Epithelial cell of prostate (primary cell): ENCODE measurements around the gene KLK5.
"Not testable (repeated sequence)": the region's sequence is repeated elsewhere in the genome, so short reads cannot be mapped to it uniquely, and the experiment has no call there.

Experiments
- DNase-seq: peaks from one replicate; pipeline ENCODE4 v3.0.0-alpha.2; 2011; ENCODE audit warnings: low read depth, low spot score
- H3K27ac ChIP-seq: fragments of 450-650 bp; 2 replicates; pipeline ENCODE4 v1.5.1; 2017; ENCODE audit warnings: mild to moderate bottlenecking

The KLK5 gene

GRCh38 chr19:50969810-50970209, 17.0 kb upstream of the KLK5 start:
- peak overlapping the region; percentile 38 for H3K27ac ChIP-seq
- not testable (repeated sequence) for DNase-seq

- DNase-seq = no peak
These were observed 16.5 kb upstream of the KLK5 start, which contains the start of gene KLK6 for GRCh38 chr19:50969413-50969760. Gene KLK6, minus strand, starts transcription at chr19:50969591. Its CDS starts 1,487 bp downstream, at chr19:50968104.

GRCh38 chr19:50968716-50969412, 16.0 kb upstream of the KLK5 start:
- no peak for DNase-seq
- peak overlapping the region; percentile 38 for H3K27ac ChIP-seq

More at GRCh38 chr19:50969413-50969760, 16.5 kb upstream of the KLK5 start, which contains the start of gene KLK6:
- H3K27ac ChIP-seq = peak within 1 kb of the TSS; percentile 38

GRCh38 chr19:50967929-50968715, 15.3 kb upstream of the KLK5 start:
- no peak for DNase-seq
- no peak overlapping the region for H3K27ac ChIP-seq

- H3K27ac ChIP-seq = no peak overlapping the region
- DNase-seq = no peak
These were observed 11.4 kb upstream of the KLK5 start for GRCh38 chr19:50964266-50964665.

- no peak overlapping the region for H3K27ac ChIP-seq
- no peak for DNase-seq
These were observed 10.5 kb upstream of the KLK5 start for GRCh38 chr19:50963381-50963780.

- no peak for DNase-seq
- H3K27ac ChIP-seq = no peak overlapping the region
These were observed 9.4 kb upstream of the KLK5 start for GRCh38 chr19:50962245-50962644.

- H3K27ac ChIP-seq = no peak overlapping the region
- DNase-seq = no peak
These were observed 7.1 kb upstream of the KLK5 start for GRCh38 chr19:50959731-50960500.

GRCh38 chr19:50957587-50957986, 4.7 kb upstream of the KLK5 start:
- no peak for DNase-seq
- H3K27ac ChIP-seq = no peak overlapping the region

- H3K27ac ChIP-seq = no peak overlapping the region
- DNase-seq = no peak
These were observed 3.0 kb downstream of the KLK5 start for GRCh38 chr19:50949861-50950260.

- no peak overlapping the region for H3K27ac ChIP-seq
- DNase-seq = no peak
These were observed 5.7 kb downstream of the KLK5 start for GRCh38 chr19:50947123-50947522.

GRCh38 chr19:50944795-50945194, 8.0 kb downstream of the KLK5 start:
- peak overlapping the region; percentile 87 for H3K27ac ChIP-seq
- no peak for DNase-seq

GRCh38 chr19:50943074-50943828, 9.6 kb downstream of the KLK5 start:
- peak overlapping the region; percentile 87 for H3K27ac ChIP-seq
- no peak for DNase-seq

- H3K27ac ChIP-seq = no peak overlapping the region
- DNase-seq = no peak
These were observed 13.2 kb downstream of the KLK5 start for GRCh38 chr19:50939596-50939995.

GRCh38 chr19:50933640-50934039, 19.2 kb downstream of the KLK5 start:
- H3K27ac ChIP-seq = peak overlapping the region; percentile 96

GRCh38 chr19:50932690-50933083, 20.2 kb downstream of the KLK5 start:
- no peak for DNase-seq
- H3K27ac ChIP-seq = peak overlapping the region; percentile 96

More at GRCh38 chr19:50933640-50934039, 19.2 kb downstream of the KLK5 start:
- peak; percentile 84 for DNase-seq

GRCh38 chr19:50932018-50932689, 20.7 kb downstream of the KLK5 start:
- peak; percentile 99 for DNase-seq
- peak overlapping the region; percentile 96 for H3K27ac ChIP-seq

GRCh38 chr19:50931023-50931422, 21.8 kb downstream of the KLK5 start:
- H3K27ac ChIP-seq = peak overlapping the region; percentile 96
- no peak for DNase-seq

- no peak for DNase-seq
- no peak overlapping the region for H3K27ac ChIP-seq
These were observed 24.0 kb downstream of the KLK5 start for GRCh38 chr19:50928831-50929230.
